ENCODE results near the gene TET2.
"Not testable (repeated sequence)": the region's sequence is repeated elsewhere in the genome, so short reads cannot be mapped to it uniquely, and the experiment has no call there.

The TET2 gene

DNA sequence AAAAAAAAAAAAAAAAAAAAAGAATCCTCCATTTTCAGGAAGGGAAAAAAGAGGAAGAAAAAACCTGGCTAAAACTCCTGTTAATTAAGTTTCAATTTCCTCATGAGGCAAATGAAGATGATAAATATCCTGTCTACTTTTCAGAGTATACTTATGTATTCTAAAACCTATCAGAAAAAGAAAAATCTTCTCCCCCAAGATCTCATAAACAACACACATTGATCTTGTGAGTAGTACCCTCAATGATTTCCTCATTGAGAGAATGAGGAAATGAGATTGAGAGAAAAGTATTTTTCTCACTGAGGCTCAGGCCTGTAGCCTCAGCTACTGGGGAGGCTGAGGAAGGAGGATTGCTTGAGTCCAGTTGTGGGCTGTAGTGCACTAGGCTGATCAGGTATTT, 146.7 kb downstream of the TET2 start:
- no peak for DNase-seq (ENCODE audit: low spot score)

DNA sequence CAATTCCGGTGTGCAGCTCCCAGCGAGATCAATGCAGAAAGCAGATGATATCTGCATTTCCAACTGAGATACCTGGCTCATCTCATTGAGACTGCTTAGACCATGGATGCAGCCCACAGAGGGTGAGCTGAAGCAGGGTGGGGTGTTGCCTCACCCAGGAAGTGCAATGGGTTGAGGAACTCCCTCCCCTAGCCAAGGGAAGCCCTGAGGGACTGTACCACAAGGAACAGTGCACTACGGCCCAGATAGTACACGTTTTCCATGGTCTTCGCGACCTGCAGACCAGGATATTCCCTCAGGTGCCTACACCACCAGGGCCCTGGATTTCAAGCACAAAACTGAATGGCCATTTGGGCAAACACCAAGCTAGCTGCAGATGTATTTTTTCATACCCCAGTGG, 150.0 kb downstream of the TET2 start:
- DNase-seq (ENCODE audit: low spot score) = no peak

DNA sequence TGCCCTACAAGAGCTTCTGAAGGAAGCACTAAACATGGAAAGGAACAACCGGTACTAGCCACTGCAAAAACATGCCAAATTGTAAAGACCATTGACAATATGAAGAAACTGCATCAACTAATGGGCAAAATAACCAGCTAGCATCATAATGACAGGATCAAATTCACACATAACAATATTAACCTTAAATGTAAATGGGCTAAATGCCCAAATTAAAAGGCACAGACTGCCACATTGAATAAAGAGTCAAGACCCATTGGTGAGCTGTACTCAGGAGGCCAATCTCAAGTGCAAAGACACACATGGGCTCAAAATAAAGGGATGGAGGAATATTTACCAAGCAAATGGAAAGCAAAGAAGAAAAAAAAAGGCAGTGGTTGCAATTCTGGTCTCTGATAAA, 152.4 kb downstream of the TET2 start:
- not testable (repeated sequence) for DNase-seq (ENCODE audit: low spot score)

DNA sequence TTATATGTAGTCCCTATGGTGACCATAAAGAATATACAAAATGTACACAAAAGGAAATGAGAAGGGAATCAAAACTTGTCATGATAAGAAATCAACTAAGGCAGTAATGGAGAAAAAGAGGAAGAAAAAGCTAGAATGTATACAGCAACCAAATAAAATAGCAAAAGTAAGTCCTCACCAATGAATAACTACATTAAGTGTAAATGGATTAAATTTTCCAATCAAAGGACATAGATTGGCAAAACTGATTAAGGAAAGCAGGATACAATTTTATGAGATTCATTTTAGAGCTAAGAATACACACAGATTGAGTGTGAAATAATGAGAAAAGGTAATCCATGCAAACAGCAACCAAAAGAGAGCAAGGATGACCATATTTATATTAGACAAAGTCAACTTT, 157.4 kb downstream of the TET2 start:
- DNase-seq (ENCODE audit: low spot score) = no peak

DNA sequence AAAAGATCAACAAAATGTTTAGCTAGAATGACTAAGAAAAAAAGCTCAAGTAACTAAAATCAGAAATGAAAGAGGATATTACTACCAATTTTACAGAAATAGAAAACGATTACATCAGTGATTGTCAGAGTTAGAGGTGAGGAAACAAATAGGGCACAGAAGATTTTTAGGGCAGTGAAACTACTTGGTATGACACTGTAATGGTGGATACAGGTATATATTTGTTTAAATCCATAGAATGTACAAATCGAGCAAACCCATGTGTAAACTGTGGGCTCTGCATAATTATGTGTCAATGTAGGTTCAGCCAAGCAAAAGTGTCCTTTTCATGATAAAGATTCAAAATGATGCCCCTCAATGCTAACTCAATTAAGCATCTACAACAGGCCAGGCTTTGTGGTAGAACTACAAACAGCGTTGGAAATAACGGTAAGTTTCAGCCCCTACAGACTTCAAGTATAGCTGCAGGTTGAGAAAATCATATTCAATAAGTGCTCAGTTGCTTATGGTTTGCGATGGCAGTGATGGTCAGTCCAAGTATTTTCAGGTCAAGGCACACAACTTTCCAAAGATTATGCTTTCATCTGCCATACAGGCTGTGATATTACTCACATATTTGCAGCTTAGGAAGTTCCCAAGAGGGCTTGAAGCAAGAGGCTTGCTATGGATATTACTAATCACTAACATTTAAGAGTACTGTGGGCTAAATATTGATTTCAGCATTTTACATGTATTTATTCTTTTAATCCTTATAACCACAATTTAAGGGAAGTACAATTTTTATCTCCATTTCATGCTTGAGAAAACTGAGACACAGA, 158.6 kb downstream of the TET2 start:
- DNase-seq (ENCODE audit: low spot score) = no peak

DNA sequence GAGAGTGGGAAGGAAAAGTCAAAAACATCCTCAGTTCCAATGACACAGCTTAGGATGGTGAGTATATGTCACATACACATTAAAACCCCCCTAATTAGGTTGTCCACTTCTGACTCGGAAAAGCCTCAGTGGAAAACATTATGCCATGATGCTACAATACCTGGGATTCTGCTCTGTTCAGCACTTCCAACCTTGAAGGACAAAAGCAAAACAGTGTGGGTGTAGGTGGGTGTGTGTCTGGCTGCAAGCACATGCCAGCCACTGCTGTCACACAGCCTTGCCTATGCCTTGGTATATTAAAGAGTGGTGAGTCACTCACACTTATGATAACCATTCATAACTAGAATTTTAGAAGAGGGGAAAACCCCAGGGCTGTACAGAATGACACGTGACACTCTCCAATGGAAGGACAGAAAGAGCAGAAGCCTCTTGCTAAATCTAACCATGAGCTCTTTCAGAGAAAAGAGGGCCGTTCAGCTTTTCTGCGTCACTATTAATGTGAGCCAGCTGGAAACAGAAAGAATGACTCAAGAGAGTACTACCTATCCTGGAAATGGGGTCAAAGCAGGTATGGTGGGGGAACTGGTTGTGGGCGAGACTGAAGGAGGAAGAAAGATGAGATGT, 159.6 kb downstream of the TET2 start:
- DNase-seq (ENCODE audit: low spot score) = no peak

DNA sequence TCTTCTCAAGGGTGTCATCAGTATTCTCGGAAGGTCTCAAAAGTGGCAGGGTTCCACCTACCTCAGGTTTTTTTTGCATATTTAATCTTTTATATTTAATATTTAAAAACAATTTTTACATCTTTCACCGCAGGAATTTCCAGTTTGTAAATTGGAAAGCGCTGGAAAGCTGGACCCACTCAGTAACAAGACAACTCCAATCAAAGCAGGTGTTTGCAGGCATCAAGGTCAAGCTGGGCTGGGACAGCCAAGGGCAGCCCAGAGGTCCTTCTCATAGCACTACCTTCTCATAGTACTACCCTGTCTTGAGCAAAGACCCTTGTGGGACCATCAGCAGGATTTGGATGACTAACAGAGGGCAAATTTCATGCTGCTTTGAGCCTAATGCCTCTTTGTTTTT, 160.1 kb downstream of the TET2 start:
- no peak for DNase-seq (ENCODE audit: low spot score)

DNA sequence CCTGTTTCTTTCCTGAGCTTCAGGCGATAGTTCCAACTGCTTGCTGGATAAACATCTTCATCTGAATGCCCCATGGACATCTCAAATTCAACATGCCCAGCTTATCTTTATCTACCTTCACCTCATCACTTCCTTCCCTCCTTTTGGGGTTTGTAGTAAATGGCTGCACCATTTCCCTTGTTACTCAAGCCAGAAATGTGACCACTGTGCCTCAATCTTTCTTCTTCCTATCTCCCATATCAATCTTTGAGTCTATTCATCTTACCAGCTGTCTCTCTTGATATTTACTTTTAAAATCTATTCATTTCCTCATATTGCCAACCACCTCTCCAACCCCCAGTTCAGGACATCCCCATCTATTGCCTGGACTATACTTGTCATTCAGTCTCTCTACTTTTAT, 171.8 kb downstream of the TET2 start:
- DNase-seq (ENCODE audit: low spot score) = no peak

DNA sequence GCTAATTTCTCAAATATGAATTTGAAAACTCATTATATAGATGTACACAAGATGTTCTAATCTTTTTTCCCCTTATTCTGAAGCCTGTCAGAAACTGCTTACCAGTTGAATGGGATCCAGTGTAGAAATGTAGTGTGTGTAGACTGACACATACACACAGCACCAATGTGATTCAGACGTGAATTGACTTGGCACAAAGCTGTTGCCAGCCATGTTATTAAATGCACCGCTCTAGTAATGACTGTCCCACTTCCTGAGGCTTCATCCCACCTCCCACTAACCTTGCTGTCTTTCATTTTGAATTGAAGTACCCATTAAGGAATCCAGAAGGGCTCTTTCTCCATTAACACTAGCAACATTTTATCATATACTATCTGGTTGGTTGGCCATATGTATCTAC, 180.5 kb downstream of the TET2 start:
- DNase-seq (ENCODE audit: low spot score) = no peak

DNA sequence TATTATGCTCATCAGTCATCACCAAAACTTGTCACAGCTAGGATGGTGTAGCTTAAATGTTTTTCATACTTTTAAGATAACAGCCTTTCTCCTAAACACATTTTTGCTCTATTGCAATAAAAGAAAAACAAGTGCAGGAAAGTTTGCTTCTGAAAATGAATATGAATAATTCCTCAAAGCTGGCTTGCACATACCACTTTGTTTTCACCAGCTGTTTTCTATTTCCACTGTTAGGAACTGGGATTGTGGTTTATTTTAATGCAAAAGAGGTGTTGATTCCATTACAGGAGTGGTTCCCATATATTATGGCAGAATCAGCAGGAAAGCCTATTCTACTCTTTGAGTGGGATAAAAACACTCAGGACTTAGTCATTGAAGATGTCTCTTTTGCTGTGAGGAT, 181.3 kb downstream of the TET2 start:
- no peak for DNase-seq (ENCODE audit: low spot score)

DNA sequence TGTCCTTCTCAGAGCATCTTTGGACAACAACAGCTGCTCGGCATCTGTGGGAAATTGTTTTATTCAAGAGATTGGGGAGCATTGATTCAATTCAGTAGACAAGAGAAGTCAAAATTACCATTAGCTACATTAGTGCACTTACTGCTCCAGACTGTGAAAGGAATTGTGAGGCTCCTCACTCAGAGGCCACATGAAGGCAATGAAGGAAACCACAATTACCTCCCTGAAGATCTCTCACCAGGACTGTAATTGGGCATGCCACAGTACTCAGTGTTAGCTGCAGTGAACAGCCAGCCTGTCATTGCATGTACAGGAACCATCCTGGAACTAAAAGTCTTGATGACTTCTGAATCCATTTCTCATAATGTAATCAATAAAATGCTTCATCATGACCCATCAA, 182.4 kb downstream of the TET2 start:
- no peak for DNase-seq (ENCODE audit: low spot score)

Data from D341Med (cell line).